Suprapubic skin (tissue), 3 donors: ENCODE measurements around the gene HPSE2.

Experiments used
- POLR2A ChIP-seq, 2 donors: fragments of 450-650 bp; IDR thresholded peaks; one replicate each; pipeline ENCODE4 v1.6.1; 2017; ENCODE audit warnings: antibody characterized with exemption in 2 of 2, mild to moderate bottlenecking in 2 of 2, moderate library complexity in 2 of 2
- TF ChIP-seq, protein P1 (sequence below), 2 donors: fragments of 200-600 bp in 1 of 2; fragments of 450-650 bp in 1 of 2; sonication (generic) in 1 of 2; IDR thresholded peaks; one replicate each; pipeline ENCODE4 v1.5.1; 2016 to 2019; ENCODE audit warnings: antibody characterized with exemption in 2 of 2, mild to moderate bottlenecking in 1 of 2, moderate library complexity in 1 of 2

GRCh38 chr10:98488669-98489430 is 746.8 kb downstream of the HPSE2 start:
- TF ChIP-seq, protein P1, sequence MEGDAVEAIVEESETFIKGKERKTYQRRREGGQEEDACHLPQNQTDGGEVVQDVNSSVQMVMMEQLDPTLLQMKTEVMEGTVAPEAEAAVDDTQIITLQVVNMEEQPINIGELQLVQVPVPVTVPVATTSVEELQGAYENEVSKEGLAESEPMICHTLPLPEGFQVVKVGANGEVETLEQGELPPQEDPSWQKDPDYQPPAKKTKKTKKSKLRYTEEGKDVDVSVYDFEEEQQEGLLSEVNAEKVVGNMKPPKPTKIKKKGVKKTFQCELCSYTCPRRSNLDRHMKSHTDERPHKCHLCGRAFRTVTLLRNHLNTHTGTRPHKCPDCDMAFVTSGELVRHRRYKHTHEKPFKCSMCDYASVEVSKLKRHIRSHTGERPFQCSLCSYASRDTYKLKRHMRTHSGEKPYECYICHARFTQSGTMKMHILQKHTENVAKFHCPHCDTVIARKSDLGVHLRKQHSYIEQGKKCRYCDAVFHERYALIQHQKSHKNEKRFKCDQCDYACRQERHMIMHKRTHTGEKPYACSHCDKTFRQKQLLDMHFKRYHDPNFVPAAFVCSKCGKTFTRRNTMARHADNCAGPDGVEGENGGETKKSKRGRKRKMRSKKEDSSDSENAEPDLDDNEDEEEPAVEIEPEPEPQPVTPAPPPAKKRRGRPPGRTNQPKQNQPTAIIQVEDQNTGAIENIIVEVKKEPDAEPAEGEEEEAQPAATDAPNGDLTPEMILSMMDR (IDR thresholded peaks at IDR 0.05) = no peak
- TF ChIP-seq POLR2A (IDR thresholded peaks at IDR 0.05) = no peak
